GM21447 (cell line): ENCODE measurements around the gene SMCP.

Experiments
- ATAC-seq: cut with Tn5 transposase; IDR thresholded peaks from one replicate; pipeline ENCODE4 v1.9.1; 2021; ENCODE audit not compliant: unreplicated experiment

Gene SMCP

GRCh38 chr1:152886085-152886484, 8.0 kb downstream of the SMCP start:
- ATAC-seq, result no peak

- no peak for ATAC-seq
Observed at GRCh38 chr1:152886758-152887409, 8.8 kb downstream of the SMCP start.

- ATAC-seq, result no peak
Observed at GRCh38 chr1:152888126-152888525, 10.0 kb downstream of the SMCP start.

- ATAC-seq, result no peak
Observed at GRCh38 chr1:152899027-152899426, 20.9 kb downstream of the SMCP start.

GRCh38 chr1:152899883-152900282, 21.8 kb downstream of the SMCP start:
- ATAC-seq, result no peak

DNA sequence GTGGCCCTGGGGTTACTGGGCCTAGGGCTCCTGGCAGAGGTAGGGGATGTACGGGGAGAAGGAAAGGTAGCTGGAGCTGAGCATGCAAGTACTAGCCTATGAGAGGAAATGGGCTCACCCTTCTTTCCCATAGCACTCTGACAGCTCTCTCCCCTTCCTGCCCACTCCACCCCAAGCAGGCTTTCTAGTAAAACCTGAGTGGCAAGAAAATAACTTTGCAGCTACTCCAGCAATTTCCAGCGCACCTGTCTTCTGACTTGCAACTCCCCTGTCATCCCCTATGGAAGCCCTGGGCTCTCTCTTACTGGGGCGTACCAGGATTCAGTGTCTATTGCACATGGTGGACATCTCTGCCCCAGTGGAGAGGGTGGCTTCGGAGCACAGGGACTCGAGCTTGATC, 23.5 kb downstream of the SMCP start:
- ATAC-seq, result no peak

GRCh38 chr1:152902636-152903035, 24.5 kb downstream of the SMCP start:
- no peak for ATAC-seq

DNA sequence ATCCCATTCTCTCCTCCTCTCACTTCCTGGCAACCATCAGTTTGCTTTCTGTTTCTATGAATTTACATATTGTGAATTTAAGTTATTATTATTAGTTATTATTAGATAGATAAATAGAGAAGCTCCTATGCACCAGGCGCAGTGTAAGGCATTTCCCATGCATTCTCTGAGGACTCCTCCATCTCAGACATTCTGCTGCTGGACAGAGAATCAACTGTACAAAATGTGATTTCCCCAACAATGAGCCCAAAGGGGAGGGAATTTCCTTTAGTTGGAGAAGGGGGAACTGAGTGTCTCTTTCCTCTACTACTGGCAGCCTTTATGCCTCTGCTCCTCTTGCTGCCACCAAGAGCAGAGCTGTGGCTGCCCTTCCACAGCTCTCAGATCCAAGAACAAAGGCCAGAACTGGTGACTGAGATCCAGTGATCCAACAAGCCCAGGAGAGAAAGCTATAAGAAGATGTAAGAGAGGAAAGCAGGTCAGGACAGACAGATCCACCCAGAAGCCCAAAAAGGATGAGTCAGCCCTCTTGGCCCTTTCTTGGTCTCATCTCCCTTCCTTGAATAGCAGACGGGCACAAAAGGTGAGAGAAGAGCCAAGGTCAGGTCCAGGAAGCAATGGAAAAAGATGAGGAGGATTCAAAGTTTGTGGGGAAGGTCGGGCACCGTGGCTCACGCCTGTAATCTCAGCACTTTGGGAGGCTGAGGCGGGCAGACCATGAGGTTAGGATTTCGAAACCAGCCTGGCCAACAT, 26.7 kb downstream of the SMCP start:
- no peak for ATAC-seq

DNA sequence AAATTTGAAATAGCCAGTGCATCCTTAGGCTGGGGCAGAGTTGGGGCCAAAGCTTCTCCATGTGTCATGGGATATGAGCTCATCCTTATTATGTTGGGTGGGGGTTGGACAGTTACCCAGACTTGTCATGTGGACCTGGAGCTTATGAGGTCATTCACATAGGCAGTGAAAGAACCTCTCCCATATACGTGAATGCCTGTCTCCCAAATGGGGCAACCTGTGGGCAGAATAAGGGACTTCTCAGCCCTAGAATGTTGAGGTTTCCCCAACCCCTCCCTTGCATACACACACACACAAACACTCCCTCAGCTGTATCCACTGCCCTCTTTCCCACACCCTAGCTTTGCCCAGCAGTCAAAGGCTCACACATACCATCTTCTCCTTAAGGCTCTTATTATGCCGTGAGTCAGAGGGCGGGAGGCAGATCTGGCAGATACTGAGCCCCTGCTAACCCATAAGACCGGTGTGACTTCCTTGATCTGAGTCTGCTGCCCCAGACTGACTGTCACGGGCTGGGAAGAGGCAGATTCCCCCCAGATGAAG, 28.0 kb downstream of the SMCP start:
- no peak for ATAC-seq

GRCh38 chr1:152907686-152908601, 29.8 kb downstream of the SMCP start, which contains the start of gene IVL:
Gene IVL (plus strand): TSS chr1:152908546. CDS start chr1:152909798, 1,252 bp downstream.
- ATAC-seq, result no peak

DNA sequence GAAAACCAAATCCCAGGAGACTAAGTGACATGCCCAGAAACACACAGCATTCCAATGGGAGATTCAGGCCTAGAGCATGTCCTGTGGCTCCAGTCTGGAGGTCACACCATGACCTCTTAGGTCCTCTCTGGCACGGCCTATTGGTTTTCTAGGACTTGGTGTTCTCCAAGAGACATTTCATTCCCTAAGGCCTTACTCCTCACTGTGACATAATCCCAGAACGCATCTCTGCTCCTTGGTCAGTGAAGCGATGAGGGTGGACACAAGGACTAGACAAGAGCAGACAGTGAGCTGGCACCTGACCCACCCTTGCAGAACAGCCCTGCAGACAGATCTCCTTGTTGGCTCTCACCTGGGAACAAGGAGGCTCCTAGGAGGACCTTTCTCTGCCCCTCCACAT, 31.1 kb downstream of the SMCP start:
- ATAC-seq, result no peak

- ATAC-seq, result no peak
Observed at GRCh38 chr1:152912471-152912870, 34.3 kb downstream of the SMCP start.

- no peak for ATAC-seq
Observed at GRCh38 chr1:152912900-152913299, 34.8 kb downstream of the SMCP start.

DNA sequence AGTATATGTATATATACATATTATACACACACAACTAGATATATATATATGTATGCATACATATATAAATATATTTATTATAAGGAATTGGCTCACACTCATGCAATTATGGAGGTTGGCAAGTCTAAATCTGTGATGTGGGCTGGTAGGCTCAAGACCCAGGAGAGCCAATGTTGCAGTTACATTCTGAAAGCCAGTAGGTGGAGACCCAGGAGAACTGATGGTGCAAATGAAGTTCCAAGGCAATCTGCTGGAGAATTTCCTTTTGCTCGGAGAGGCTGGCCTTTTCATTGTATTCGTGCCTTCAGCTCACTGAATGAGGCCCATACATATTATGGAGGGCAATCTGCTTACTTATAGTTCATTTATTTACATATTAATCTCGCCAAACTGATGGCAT, 39.7 kb downstream of the SMCP start:
- no peak for ATAC-seq

DNA sequence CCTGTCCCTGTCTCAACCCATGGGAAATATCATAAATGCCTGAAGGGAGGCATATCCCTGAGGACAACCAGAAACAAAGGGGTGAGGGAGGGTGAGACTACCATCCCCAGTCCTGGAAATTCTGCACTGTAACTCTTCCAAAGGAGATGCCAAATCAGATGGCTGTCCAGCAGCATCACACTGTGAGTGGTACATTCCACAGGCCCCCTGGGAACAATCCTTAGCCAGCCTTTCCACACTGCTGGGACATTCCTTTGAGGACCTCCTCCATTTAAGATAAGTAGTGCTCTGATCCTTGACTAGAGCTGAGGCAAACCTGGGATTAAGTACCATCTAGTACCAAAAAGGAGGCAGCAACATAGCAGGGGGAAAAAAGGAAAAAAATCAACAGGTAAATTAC, 40.9 kb downstream of the SMCP start:
- no peak for ATAC-seq

- no peak for ATAC-seq
Observed at GRCh38 chr1:152924191-152924590, 46.1 kb downstream of the SMCP start.

GRCh38 chr1:152926091-152926490, 48.0 kb downstream of the SMCP start:
- ATAC-seq, result no peak

GRCh38 chr1:152928671-152929070, 50.5 kb downstream of the SMCP start:
- no peak for ATAC-seq

GRCh38 chr1:152932170-152932811, 54.2 kb downstream of the SMCP start:
- ATAC-seq, result no peak

- no peak for ATAC-seq
Observed at GRCh38 chr1:152933196-152933595, 55.1 kb downstream of the SMCP start.
